HG03432 (cell line): ENCODE results near the gene SPATA3.
"Not testable (repeated sequence)": the region's sequence is repeated elsewhere in the genome, so short reads cannot be mapped to it uniquely, and the experiment has no call there.

Source experiments
- ATAC-seq: cut with Tn5 transposase; IDR thresholded peaks from one replicate; pipeline ENCODE4 v1.9.1; 2021; ENCODE audit warnings: mild to moderate bottlenecking, moderate library complexity; ENCODE audit not compliant: unreplicated experiment

Gene SPATA3

DNA sequence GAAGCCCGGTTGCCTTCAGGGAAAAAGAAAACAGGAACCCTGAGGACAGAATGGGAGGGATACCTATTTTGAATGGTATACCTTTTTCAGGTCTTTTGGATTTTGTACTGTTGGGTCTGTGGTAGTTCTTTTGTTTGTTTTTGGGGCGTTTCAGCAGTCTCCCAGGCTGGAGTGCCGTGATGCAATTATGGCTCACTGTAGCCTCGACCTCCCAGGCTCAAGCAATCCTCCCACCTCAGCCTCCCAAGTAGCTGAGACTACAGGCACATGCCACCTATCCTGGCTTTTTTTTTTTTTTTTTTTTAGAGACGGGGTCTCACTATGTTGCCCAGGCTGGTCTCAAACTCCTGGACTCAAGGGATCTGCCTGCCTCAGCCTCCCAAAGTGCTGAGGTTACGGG is 27.6 kb upstream of the SPATA3 start:
- not testable (repeated sequence) for ATAC-seq

DNA sequence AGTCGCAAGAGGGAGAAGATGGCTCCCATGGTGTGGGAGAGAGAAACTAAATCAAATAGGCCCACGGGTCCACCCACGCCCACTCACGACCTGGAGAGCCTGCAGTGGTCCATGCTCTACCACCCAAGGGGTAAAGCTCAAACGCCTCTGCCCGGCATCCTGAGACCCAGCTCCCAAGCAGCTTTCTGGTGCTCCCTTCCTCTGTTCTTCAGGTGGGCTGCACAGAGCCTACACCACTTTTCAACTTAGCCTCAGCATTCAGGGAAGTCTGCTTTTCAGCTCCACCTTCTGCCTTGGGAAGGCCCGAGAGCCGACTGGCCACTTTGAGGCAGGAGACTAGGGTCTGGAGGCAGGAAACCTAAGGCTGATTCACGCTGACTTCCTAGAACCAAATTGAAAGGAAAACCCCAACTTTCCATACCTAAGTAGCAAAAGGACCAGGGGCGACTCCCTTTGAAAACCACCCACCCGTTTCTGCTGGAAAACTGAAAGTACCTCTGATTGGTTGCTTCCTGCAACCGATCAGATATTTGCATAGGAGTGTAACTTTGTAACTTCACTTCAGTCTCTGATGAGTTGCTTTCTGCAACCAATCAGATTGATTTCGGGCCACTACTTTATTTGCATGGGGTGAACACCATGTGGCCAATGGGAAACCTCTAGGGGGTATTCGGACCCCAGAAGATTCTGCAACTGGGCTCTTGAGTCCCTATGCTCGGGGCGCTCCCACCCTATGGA is 26.8 kb upstream of the SPATA3 start:
- ATAC-seq: no peak

DNA sequence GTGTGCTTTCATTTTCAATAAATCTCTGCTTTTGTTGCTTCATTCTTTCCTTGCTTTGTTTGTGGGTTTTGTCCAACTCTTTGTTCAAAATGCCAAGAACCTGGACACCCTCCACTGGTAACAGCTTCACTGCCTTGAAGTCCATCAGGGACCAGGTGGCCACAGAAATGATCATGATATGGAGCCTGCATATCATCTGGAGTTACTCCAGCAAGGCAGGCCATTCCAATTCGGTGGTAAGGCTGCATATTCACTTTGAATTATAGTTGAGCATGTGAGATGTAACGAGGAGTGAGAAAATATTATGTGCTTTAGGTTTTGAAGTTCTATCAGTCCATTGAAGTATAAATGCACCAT is 26.3 kb upstream of the SPATA3 start:
- no peak for ATAC-seq

DNA sequence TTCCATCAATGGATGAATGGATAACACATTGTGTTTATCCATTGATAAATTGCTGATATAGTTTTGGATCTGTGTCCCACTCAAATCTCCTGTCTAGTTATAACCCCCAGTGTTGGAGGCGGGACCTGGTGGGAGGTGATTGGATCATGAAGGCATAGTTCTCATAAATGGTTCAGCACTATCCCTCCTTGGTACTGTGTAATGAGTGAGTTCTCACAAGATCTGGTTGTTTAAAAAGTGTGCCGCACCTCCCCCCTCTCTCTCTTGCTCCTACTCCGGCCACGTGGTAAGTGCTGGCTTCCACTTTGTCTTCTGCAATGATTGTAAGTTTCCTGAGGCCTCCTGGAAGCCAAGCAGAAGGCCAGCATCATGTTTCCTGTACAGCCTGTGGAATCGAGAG is 23.9 kb upstream of the SPATA3 start:
- no peak for ATAC-seq

DNA sequence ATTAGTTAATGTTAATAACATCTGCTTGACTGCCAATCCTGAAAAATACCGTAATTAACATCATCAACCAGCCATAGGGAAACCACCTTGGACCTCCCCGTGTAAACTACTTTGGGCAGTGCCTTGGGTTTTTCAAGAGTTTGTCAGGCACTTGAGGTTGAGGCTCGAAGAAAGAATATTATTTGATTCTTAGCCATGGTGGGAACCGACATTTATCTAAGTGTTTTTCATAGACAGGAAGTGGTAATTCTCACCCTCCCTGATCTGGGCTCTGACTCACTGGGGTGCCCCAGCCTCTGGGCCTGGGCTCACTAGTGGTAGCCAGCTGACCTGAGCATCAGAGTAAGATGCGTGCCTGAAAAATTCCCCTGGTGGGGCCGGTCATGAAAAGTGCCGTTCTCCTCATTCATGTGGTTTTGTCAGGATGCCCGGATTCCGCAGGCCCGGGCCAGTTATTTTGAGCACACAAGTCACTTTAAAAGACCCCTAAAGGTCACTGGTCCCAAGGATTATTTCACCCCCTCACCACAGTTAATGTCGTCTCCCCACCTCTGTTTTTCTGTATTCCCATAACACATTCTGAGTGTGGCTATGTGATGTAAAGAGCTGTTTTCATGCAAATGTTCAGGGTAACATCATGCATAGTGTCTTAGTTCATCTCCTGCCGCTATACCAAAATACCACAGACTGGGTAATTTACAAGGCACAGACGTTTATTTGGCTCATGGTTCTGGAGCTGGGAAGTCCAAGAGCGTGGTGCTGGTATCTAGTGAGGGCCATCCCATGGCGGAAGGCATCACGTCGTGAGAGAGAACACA is 21.6 kb upstream of the SPATA3 start:
- peak; percentile 94 for ATAC-seq

DNA sequence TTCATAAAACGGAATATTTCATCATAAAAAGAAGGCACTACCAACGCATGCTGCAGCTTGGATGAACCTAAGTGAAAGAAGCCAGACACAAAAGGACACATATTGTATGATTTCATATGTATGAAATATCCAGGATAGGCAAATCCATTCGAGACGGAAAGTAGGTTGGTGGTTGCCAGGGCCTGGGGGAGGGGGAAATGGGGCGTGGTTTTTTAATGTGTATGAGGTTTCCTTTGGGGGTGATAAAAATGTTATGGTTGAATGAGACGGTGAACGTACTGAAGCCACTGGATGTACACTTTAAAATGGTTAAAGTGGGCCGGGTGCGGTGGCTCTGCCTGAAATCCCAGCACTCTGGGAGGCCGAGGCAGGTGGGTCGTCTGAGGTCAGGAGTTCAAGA is 20.0 kb upstream of the SPATA3 start:
- no peak for ATAC-seq

DNA sequence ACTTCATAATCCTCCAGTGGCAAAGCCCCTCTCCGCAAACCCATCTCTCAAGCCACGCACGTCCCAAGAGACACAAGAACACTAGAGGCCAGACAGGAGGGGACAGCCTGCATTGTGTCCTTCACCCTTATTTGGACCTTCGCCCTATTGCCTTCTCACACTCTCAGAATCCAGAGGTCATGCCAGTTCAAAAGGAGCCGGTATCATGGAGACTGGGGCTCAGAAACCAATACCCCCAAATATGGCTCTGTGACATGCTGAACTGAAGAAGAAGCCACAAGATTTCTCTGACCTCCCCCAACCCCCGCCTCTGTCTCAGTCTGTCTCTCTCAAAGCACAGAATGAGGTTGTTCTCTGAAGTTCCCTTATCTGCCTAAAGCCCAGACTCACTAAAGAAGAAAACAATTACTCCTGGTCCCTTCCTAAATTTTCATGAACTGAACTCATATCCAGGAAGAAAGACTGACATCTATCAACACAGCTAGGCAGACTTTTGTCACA is 19.2 kb upstream of the SPATA3 start:
- ATAC-seq: no peak

DNA sequence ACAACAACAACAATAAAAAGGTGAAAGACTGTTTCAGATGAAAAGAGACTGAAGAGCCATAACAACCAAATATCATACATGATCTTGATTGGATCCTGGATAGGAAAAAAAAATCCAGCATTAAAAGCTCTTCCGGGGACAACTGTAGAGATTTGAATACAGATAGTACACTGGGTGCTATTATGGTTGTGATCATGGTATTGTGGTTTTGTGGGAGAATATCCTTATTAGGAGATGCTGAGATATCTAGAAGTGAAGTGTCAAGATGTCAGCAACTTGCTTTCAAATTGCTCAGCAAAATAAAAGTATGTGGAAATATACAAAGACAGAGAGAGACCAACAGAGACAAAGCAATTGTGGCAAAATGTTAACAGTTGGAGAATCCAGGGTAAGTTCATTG is 15.5 kb upstream of the SPATA3 start:
- ATAC-seq: no peak

DNA sequence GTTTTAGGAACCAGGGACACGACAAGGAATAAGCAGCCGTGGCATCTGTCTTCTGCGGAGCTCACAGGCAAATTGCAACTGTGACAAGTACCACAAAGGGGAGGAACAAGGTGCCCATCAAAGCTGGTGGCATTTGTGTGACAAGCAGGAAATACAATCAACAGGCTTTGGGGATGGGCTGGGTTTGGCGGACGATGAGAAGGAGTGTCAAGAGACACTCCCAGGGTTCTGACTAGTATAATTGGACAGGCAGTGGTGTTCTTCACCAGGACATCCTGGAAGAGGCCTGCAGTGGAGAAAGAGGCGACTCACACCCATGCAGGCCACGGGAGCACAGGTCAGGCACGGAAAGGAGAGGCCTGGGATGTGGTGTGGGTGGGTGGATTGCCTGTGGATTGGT is 14.2 kb upstream of the SPATA3 start:
- no peak for ATAC-seq

DNA sequence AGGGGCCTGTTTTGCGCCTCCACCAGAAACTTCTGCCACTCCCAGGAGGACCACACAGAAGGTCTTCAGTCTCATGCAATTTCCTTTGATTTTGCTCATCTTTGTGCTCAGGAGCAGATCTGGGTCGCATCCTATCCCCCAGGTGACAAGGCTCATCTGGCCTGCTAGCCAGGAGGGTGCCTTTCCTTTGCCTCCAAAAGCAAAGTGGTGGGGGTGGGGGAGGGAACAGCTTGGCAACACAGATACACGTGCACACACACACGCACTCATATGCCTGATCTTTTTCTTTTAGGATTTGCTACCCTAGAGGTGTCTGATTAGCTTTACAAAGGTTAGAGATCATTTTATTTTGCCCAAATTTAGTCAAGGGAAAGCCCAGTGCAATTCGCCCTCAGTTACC is 13.8 kb upstream of the SPATA3 start:
- ATAC-seq: no peak

DNA sequence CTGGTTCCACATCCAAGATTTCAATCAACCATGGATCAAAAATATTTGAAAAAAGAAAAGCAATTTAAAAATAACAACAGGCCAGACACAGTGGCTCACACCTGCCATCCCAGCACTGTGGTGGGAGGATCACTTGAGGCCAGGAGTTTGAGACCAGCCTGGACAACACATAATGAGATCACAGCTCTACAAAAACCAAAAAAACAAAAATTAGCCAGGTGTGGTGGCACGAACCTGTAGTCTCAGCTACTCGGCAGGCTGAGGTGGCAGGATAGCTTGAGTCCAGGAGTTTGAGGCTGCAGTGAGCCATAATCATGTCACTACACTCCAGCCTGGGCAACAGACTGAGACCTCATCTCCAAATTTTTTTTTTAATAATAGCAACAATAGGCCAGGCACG is 13.4 kb upstream of the SPATA3 start:
- no peak for ATAC-seq

DNA sequence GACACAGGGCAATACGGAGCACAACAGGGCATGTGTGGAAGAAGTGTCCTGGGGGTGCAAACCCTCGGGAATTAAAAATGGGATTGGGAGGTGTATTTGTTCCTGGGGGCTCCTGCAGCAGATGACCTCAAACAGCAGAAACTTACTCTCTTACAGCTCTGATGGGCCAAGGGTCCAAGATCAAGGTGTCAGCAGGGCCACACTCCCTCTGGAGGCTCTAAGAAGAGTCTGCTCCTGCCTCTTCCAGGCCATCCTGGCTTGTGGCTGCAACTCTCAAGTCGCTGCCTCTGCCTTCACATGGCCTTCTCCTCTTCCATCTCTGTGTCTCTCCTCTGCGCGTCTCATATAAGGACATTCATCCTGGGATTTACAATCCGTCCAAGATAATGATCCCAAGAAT is 12.4 kb upstream of the SPATA3 start:
- ATAC-seq: no peak

DNA sequence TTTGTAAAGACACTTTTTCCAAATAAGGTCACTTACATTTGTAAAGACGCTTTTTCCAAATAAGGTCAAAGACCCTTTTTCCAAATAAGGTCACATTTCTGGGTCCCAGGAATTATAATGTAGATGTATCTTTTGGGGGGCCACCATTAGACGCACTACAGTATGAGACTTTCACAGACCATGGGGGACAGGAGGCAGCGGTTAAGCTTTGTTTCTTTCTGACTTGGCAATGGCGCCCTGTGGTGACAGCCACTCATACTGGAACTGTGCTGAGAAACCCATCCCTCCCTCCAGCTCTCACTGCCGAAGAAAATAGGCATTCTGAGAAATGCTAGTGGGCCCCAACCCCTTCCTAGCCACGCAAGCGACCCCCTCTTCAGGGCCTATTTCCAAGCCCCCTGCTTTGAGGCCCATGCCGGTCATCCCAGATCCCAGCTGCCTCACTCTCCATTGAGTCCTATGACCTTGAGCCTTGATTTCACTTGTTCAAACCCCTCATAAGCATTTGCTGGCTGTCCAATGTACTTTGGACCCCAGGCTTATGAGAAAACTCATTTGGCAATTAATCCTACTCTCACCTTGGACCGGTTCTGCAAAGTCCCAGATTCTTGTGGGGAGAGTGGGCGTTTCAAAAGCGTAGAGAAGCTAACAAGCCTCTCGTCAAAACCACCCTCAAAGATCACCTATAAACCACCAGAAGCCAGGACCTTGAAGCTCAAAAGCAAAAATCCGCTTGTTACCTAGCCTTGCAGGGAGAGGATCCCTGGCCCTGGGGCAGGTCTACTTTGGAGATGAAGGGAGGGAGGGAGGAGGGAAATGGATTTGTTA is 11.3 kb upstream of the SPATA3 start:
- ATAC-seq: peak; percentile 87

DNA sequence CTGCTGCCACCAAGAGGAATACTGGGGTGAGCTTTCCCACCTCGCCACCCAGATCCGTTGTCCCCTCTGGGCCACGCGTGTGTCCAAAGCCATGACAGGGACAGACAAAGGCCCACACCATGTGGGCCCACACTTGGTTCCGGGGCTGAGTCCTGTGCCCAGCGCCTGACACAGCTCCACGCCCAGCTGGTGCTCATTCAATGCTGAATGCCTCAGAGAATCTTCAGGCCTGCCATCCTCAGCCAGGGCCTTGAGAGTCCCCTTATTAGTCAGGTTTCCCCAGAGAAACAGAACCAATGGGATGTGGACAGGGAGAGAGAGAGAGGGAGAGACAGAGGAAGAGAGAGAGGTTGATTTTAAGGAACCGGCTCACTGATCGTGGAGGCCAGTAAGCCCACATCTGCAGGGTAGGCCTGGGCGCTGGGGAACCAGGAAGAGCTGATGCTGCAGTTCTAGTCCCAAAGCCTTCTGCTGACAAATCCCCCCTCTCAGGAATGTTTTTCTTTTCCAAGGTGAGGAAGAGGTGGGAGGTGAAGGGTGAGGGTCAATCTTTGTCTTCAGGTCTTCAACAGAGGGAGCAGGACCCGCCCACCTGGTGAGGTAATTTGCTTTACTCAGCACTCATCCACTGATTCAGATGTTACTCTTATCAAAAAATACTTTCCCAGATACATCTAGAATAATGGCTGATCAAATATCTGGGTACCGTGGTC is 10.2 kb upstream of the SPATA3 start:
- no peak for ATAC-seq

DNA sequence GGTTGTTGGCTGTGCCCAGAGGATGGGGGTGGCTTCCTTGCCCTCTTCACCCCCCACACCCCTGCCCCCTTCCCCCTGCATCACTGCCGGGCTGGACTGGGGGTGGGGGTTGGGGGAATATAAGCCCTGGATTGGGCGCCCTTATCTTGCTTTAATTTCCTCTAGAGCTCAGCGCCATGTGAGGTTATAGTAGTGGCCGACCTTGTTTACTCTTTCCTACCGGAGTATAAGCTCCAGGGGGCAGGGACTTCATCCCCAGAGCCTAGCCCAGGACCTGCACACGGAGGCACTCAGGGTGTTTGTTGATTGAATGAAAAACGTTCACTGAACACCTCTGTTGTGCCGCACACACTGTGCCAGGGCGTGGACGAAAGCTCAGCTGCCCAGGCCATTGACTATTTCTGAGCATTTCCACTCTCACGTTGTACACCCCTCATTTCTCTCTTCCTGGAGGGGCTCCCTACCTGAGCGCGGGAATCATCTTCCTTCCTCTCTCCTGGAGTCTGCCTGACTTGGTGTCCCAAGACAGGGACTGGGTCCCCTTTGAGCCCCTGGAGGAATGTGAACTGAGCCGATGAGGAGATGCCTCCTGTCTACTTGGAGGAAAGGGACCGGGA is 9.3 kb upstream of the SPATA3 start:
- no peak for ATAC-seq

DNA sequence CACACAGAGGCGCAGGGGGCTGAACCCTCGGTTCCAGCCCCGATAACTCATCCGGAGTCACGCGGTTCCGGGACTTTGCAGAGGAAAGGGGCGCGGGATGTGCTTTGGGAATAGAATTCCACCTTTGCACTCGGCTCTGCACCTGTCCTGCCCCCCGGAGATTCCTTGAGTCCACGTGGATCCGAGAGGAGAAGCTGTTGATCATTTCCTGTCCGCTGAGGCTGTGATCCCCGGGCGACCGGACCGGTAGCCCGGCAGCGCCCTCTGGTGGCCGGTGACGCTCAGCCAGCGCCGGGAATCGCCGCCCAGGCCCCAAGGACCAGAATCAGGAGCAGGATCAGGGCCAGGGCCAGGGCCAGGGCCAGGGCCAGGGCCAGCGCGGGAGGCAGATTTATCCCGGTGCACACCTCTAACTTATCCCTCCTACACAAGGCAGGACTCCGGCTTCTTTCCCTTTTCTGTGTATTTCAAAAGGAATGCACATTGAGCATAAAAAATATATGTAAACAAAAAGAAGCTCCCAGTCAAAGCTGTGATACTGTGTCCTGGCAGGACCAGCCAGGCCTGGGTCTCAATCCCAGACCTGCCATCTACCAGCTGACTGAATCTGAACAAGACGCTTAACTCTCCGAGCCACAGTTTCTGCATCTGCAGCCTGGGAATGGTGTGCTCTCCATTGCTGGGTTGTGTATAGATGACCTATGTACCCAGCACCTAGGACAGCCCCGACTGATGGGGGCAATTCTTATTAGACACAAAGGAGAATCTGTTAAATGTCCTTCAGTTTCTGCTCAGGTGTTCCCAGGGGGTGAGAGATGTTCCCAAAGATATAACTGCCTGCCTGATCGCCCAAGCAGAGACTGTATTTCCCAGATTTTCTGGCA is 8.5 kb upstream of the SPATA3 start:
- ATAC-seq: no peak

DNA sequence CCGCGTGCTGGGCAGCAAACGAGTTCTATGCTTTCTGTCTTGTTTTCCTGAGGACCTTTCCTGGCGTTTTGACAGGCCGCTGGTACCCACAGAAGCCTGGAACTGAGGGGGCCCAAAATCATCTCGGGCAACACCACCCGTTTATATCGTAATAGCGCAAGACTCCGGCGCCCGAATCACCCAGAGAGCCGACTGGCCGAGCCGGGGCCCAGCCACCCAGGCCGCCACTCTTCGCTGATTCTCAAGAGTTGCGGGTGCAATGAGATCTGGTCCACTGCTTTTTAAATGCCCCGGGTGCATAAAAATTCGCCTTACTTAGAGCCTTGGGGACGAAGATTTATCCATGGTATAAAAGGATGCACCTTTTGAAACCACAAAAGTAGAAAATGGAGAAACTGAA is 6.2 kb upstream of the SPATA3 start:
- ATAC-seq: no peak

DNA sequence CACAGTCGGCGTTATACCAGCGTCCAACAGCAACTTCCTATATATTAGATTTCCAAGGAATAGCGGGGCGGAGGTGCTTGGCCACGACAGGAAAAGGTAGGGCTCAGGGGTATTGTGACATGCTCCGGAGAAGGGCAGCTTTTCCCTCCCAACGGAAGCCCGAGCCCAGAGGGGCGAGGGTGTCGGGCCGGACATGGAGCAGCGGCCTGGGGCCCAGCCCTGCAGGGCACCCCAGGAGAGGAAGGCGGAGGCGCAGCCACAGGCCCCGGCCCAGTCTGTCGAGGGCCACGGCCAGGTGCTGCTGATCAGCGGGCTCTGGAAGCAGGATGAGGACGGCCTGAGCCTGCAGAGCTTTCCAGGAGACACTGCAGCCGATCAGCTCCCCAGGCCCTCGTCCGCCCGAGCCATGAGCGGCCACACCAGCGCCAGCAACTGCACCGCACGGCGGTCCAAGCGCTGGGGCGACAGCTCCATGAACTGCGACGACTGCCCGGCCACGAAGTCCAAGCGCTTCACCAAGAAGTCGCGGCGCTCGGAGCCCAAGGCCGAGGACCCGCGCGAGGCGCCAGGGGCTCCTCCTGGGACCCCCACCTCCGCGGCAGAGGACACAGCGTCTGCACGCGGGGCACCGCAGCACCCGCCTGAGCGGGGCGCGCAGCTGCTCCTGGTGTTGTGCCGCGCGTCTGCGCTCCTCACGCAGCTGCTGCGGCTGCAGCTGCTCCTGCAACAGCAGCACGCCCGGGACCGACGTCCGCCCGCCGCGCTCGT is 5.6 kb upstream of the SPATA3 start:
- no peak for ATAC-seq

DNA sequence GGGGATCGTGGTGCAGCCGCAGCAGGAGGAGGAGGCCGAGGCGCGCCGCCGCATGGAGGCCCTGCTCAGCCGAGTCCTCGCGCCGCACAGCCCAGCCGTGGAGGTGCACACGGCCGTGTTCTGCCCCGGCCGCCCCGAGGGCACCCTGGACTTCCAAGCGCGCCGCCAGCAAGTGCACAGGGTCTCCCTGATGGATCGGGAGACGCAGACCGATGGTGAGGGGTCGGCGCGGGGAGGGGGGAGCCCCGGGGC is 5.1 kb upstream of the SPATA3 start:
- no peak for ATAC-seq
